Prostate gland (tissue), 2 donors: Measurements from ENCODE around the gene FAP. TPM values are rescaled to one million over a fixed set of nuclear protein-coding genes. Genes with fewer than 3 reads are reported as not detected.

Experiments
- DNase-seq: peaks from one replicate; pipeline ENCODE4 v3.0.0-alpha.2; 2019; ENCODE audit warnings: low spot score
- H3K27ac ChIP-seq, 2 donors: fragments of 200-600 bp; sonication (generic); 2 replicates each; pipeline ENCODE4 v1.5.1; 2017 to 2019
- H3K27me3 ChIP-seq: fragments of 200-600 bp; sonication (generic); replicated peaks from 2 replicates; pipeline ENCODE4 v1.5.1; 2019; ENCODE audit not compliant: insufficient read depth
- H3K36me3 ChIP-seq, 2 donors: fragments of 200-600 bp; sonication (generic); 1 replicate in 1 of 2; 2 replicates in 1 of 2; pipeline versions ENCODE4 v1.5.1 to v1.8.1; 2017 to 2019
- H3K4me1 ChIP-seq: fragments of 200-600 bp; sonication (generic); replicated peaks from 2 replicates; pipeline ENCODE4 v1.5.1; 2019
- H3K4me3 ChIP-seq, 2 donors: fragments of 200-600 bp; sonication (generic); 2 replicates each; pipeline ENCODE4 v1.5.1; 2017 to 2019
- H3K9me3 ChIP-seq: fragments of 200-600 bp; sonication (generic); 2 replicates; pipeline ENCODE4 v1.5.1; 2017
- CTCF ChIP-seq, 4 experiments: fragments of 200-600 bp in 2 of 4; fragments of 450-650 bp in 2 of 4; sonication (generic) in 2 of 4; IDR thresholded peaks; 1 replicate in 3 of 4; 2 replicates in 1 of 4; pipeline ENCODE4 v1.5.1; 2016 to 2019; ENCODE audit warnings: antibody characterized with exemption in 4 of 4, mild to moderate bottlenecking in 2 of 4, moderate library complexity in 2 of 4
- POLR2A ChIP-seq: fragments of 450-650 bp; IDR thresholded peaks from one replicate; pipeline ENCODE4 v1.6.1; 2016; ENCODE audit warnings: antibody characterized with exemption, mild to moderate bottlenecking
- POLR2AphosphoS5 ChIP-seq: sonication (generic); formaldehyde crosslinking; IDR thresholded peaks from one replicate; pipeline ENCODE4 v1.6.1; 2017; ENCODE audit warnings: antibody characterized with exemption
- WGBS: methylation state at CpG from one replicate; pipeline ENCODE4 v1.1.5; 2018; 5-methylcytosine and 5-hydroxymethylcytosine counted together
- intact Hi-C: fragments of 100-400 bp; cut with DNase I; formaldehyde crosslinking; loops from one replicate; pipeline ENCODE4 v1.14.2; 2022
- total RNA-seq, 2 donors: library from RNA; depleted of rRNA; stranded (reverse); fragments of >200 nt; gene quantifications; one replicate each; pipeline ENCODE4 v1.1.0, GENCODE V29; 2016

The FAP gene
- total RNA-seq, 2 donors from 2014 or later = 2.0 TPM; not detected in 1

- DNase-seq = no peak
- TF ChIP-seq POLR2AphosphoS5 = no peak
- TF ChIP-seq POLR2A = no peak
- no peak for TF ChIP-seq CTCF (IDR thresholded peaks at IDR 0.05)
- intact Hi-C loops = no loop called here
- H3K36me3 ChIP-seq = no peaks in the 10 kb centered on the region
- no peak overlapping the region for H3K27ac ChIP-seq
- H3K27me3 ChIP-seq = no peaks in the 10 kb centered on the region
- H3K9me3 ChIP-seq = no peaks in the 10 kb centered on the region
- H3K4me3 ChIP-seq = no peak overlapping the region
- 95% methylated on average over 19 of the region's 38 CpGs for WGBS
- no peaks in the 10 kb centered on the region for H3K4me1 ChIP-seq
Observed at GRCh38 chr2:162234620-162235462, 8.4 kb downstream of the FAP start.

- 74% methylated on average over 1 of the region's 1 CpG for WGBS
- no peaks in the 10 kb centered on the region for H3K36me3 ChIP-seq
- DNase-seq = no peak
- no peaks in the 10 kb centered on the region for H3K4me1 ChIP-seq
- H3K27me3 ChIP-seq = no peaks in the 10 kb centered on the region
- no peaks in the 10 kb centered on the region for H3K9me3 ChIP-seq
- TF ChIP-seq CTCF (IDR thresholded peaks at IDR 0.05) (no peak), POLR2A (no peak)
- intact Hi-C loops = no loop called here
- no peak overlapping the region for H3K4me3 ChIP-seq
- no peak overlapping the region for H3K27ac ChIP-seq
Observed at GRCh38 chr2:162233197-162233596, 10.0 kb downstream of the FAP start.

- TF ChIP-seq POLR2AphosphoS5 (no peak), POLR2A (no peak), CTCF (IDR thresholded peaks at IDR 0.05) (no peak)
- Histone ChIP-seq H3K36me3 (no peaks in the 10 kb centered on the region), H3K4me1 (no peaks in the 10 kb centered on the region), H3K4me3 (no peak overlapping the region), H3K27me3 (no peaks in the 10 kb centered on the region), H3K27ac (no peak overlapping the region), H3K9me3 (no peaks in the 10 kb centered on the region)
- intact Hi-C loops = no loop called here
- WGBS = 26% methylated on average over 2 of the region's 2 CpGs
- DNase-seq = no peak
Observed at GRCh38 chr2:162232671-162233070, 10.6 kb downstream of the FAP start.

GRCh38 chr2:162232027-162232426 lies 11.2 kb downstream of the FAP start:
- no peaks in the 10 kb centered on the region for H3K27me3 ChIP-seq
- no peaks in the 10 kb centered on the region for H3K36me3 ChIP-seq
- no peaks in the 10 kb centered on the region for H3K4me1 ChIP-seq
- intact Hi-C loops = no loop called here
- DNase-seq = no peak
- H3K27ac ChIP-seq = no peak overlapping the region
- no peaks in the 10 kb centered on the region for H3K9me3 ChIP-seq
- TF ChIP-seq POLR2AphosphoS5 (no peak), CTCF (IDR thresholded peaks at IDR 0.05) (no peak), POLR2A (no peak)
- no peak overlapping the region for H3K4me3 ChIP-seq
- WGBS = 83% methylated on average over 2 of the region's 2 CpGs

GRCh38 chr2:162230761-162231160 lies 12.5 kb downstream of the FAP start:
- WGBS = 24% methylated on average over 1 of the region's 1 CpG

More at GRCh38 chr2:162230761-162231160, 12.5 kb downstream of the FAP start:
- Histone ChIP-seq H3K9me3 (no peaks in the 10 kb centered on the region), H3K4me3 (no peak overlapping the region), H3K27me3 (no peaks in the 10 kb centered on the region), H3K4me1 (no peaks in the 10 kb centered on the region), H3K36me3 (no peaks in the 10 kb centered on the region), H3K27ac (no peak overlapping the region)
- intact Hi-C loops = no loop called here
- no peak for TF ChIP-seq CTCF (IDR thresholded peaks at IDR 0.05)
- TF ChIP-seq POLR2AphosphoS5 = no peak
- no peak for TF ChIP-seq POLR2A
- no peak for DNase-seq
